Measurements from ENCODE around the gene CHRNA4.
A peak's percentile ranks its signal among the peaks of the same experiment; 100 is the strongest.

The CHRNA4 gene

GRCh38 chr20:63295018-63295417, 66.1 kb downstream of the CHRNA4 start:
- TF ChIP-seq YY1 (IDR thresholded peaks at IDR 0.05; ENCODE audit: insufficient read depth, insufficient read length): no peak
- TF ChIP-seq SUZ12 (IDR thresholded peaks at IDR 0.05; ENCODE audit: extremely low read depth, insufficient read depth, insufficient read length): no peak
- TF ChIP-seq ZNF274 (IDR thresholded peaks at IDR 0.05; ENCODE audit: low read depth, low read length): no peak
- H3K27me3 ChIP-seq (ENCODE audit: insufficient read depth, insufficient read length): no peaks in the 10 kb centered on the region

DNA sequence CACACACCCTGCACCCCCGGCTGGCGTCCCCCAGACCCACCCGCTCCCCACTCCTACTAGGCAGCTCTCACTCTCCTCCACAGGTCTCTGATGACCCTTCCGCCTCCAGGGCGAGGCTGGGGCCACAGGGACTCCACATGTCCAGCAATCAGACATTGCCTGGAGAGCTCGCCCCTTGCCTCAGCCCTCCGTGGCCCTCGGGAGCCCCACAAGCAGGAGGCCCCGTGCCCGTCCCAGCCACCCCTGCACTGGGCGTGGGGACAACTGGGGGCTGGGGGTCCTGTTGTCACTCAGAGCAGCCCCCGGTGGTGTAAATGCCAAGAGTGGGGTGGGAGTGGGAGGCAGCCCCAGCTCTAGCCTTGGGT, 66.6 kb downstream of the CHRNA4 start:
- Histone ChIP-seq H3K4me3 (ENCODE audit: insufficient read length, low read depth) (no peak overlapping the region), H3K9ac (ENCODE audit: insufficient read length, low read depth) (no peak overlapping the region), H3K36me3 (ENCODE audit: insufficient read depth, insufficient read length, low read length) (peaks cover 28% of the 10 kb centered on the region), H3K27me3 (ENCODE audit: insufficient read depth, insufficient read length) (no peaks in the 10 kb centered on the region), H3K9me3 (ENCODE audit: insufficient read depth, low read length) (no peaks in the 10 kb centered on the region), H3K4me1 (ENCODE audit: insufficient read depth, insufficient read length) (peaks cover 45% of the 10 kb centered on the region)
- no peak for DNase-seq (ENCODE audit: low read depth, low spot score)
- TF ChIP-seq ZNF274 (IDR thresholded peaks at IDR 0.05; ENCODE audit: low read depth, low read length) (no peak), YY1 (IDR thresholded peaks at IDR 0.05; ENCODE audit: insufficient read depth, insufficient read length) (no peak), SUZ12 (IDR thresholded peaks at IDR 0.05; ENCODE audit: extremely low read depth, insufficient read depth, insufficient read length) (no peak)

More at GRCh38 chr20:63295018-63295417, 66.1 kb downstream of the CHRNA4 start:
- no peaks in the 10 kb centered on the region for H3K9me3 ChIP-seq (ENCODE audit: insufficient read depth, low read length)
- H3K36me3 ChIP-seq (ENCODE audit: insufficient read depth, insufficient read length, low read length): peaks cover 23% of the 10 kb centered on the region
- DNase-seq (ENCODE audit: low read depth, low spot score): no peak
- H3K9ac ChIP-seq (ENCODE audit: insufficient read length, low read depth): peak overlapping the region; percentile 21
- H3K4me1 ChIP-seq (ENCODE audit: insufficient read depth, insufficient read length): peaks cover 44% of the 10 kb centered on the region
- H3K4me3 ChIP-seq (ENCODE audit: insufficient read length, low read depth): no peak overlapping the region

DNA sequence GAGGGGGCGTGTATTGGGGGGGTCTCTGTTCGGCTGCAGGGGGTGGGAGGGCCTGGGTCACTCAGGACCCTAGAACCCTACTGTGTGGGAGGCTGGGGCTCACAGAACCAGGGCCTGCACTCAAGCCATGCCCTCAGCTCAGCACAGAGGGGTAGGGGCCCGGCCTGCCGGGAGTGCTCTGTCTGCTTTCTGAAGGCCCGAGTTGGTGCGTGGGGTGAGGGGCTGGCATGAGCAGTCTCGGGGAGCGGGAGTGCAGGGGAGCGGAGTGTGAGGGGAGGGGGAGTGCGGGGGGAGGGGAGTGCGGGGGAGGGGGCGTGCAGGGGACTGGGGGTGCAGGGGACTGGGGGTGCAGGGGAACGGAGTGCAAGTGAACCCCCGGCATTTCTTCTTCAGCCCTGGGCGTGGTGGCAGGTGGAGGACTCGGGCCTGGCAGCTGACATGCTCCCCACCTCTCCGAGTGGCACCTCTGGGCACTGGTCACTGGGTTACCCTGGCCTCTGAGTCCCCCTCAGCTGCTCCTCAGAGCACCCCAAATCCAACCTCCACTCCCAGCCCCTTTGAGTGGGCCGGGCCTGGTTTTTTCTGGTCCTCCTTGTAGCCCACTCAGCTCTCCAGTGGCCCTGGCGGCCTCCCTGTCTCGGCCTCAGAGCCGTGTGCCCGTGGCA, 67.1 kb downstream of the CHRNA4 start:
- Histone ChIP-seq H3K36me3 (ENCODE audit: insufficient read depth, insufficient read length, low read length) (peaks cover 33% of the 10 kb centered on the region), H3K4me1 (ENCODE audit: insufficient read depth, insufficient read length) (peaks cover 45% of the 10 kb centered on the region), H3K27me3 (ENCODE audit: insufficient read depth, insufficient read length) (no peaks in the 10 kb centered on the region), H3K9me3 (ENCODE audit: insufficient read depth, low read length) (no peaks in the 10 kb centered on the region), H3K4me3 (ENCODE audit: insufficient read length, low read depth) (no peak overlapping the region), H3K9ac (ENCODE audit: insufficient read length, low read depth) (no peak overlapping the region)
- TF ChIP-seq YY1 (IDR thresholded peaks at IDR 0.05; ENCODE audit: insufficient read depth, insufficient read length) (no peak), SUZ12 (IDR thresholded peaks at IDR 0.05; ENCODE audit: extremely low read depth, insufficient read depth, insufficient read length) (no peak), ZNF274 (IDR thresholded peaks at IDR 0.05; ENCODE audit: low read depth, low read length) (no peak)
- no peak for DNase-seq (ENCODE audit: low read depth, low spot score)

DNA sequence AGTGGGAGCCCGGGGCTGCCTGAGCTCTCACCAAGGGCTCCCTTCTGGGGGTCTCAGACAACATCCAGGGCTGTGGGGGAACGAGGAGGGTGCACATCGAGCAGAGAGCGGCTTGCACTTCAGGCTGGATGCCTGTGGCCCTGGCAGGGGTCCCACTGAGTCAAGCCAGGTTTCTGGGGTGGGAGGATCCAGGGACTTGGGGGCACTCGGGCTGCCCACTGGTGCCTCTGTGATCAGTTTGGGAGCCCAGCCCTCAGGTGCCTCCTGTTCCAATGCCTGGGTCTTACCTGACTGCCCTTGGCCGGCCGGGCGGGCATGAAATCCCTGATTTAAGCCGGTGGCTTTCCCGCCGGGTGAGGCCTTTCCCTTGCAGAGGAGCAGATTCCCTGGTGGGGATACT, 67.7 kb downstream of the CHRNA4 start:
- TF ChIP-seq SUZ12 (IDR thresholded peaks at IDR 0.05; ENCODE audit: extremely low read depth, insufficient read depth, insufficient read length): no peak
- no peak for TF ChIP-seq ZNF274 (IDR thresholded peaks at IDR 0.05; ENCODE audit: low read depth, low read length)
- no peak for TF ChIP-seq YY1 (IDR thresholded peaks at IDR 0.05; ENCODE audit: insufficient read depth, insufficient read length)
- Histone ChIP-seq H3K9me3 (ENCODE audit: insufficient read depth, low read length) (no peaks in the 10 kb centered on the region), H3K4me1 (ENCODE audit: insufficient read depth, insufficient read length) (peaks cover 45% of the 10 kb centered on the region)

More for the DNA sequence above, 67.7 kb downstream of the CHRNA4 start:
- Histone ChIP-seq H3K4me3 (ENCODE audit: insufficient read length, low read depth) (no peak overlapping the region), H3K9ac (ENCODE audit: insufficient read length, low read depth) (peak overlapping the region; percentile 42), H3K27me3 (ENCODE audit: insufficient read depth, insufficient read length) (no peaks in the 10 kb centered on the region), H3K36me3 (ENCODE audit: insufficient read depth, insufficient read length, low read length) (peaks cover 39% of the 10 kb centered on the region)
- DNase-seq (ENCODE audit: low read depth, low spot score): no peak

Measured in NT2/D1 (cell line).